HepG2 (cell line): ENCODE results near the gene ARHGAP35. TPM values are rescaled to one million over a fixed set of nuclear protein-coding genes. Genes with fewer than 3 reads are reported as not detected.

Source experiments
- CHD4 ChIP-seq: fragments of 200-600 bp; sonication (generic); IDR thresholded peaks from 2 replicates; pipeline ENCODE4 v1.7.0; 2017; ENCODE audit warnings: mild to moderate bottlenecking, low read length, borderline replicate concordance
- ETV5 ChIP-seq: IDR thresholded peaks from 2 replicates; pipeline ENCODE4 v1.6.1; 2018; ENCODE audit warnings: missing biosample characterization, missing genetic modification reagents, inconsistent platforms, borderline replicate concordance
- KAT2B ChIP-seq: fragments of 150-350 bp; IDR thresholded peaks from 2 replicates; pipeline ENCODE4 v1.6.1; 2014; ENCODE audit warnings: low read depth, low read length, borderline replicate concordance
- NFYC ChIP-seq: IDR thresholded peaks from 2 replicates; pipeline ENCODE4 v1.6.1; 2016; ENCODE audit warnings: missing genetic modification reagents, missing compliant biosample characterization
- REPIN1 ChIP-seq: sonication (generic); formaldehyde crosslinking; IDR thresholded peaks from 2 replicates; pipeline ENCODE4 v1.8.0; 2022; ENCODE audit warnings: missing genetic modification reagents, low read depth, mild to moderate bottlenecking, borderline replicate concordance
- SMAD1 ChIP-seq: sonication (generic); formaldehyde crosslinking; IDR thresholded peaks from 2 replicates; pipeline ENCODE4 v1.4.0; 2020; ENCODE audit warnings: missing genetic modification reagents, low read depth, mild to moderate bottlenecking, borderline replicate concordance
- ZBTB39 ChIP-seq: sonication (generic); formaldehyde crosslinking; IDR thresholded peaks from 2 replicates; pipeline ENCODE4 v1.5.0; 2020; ENCODE audit warnings: missing genetic modification reagents
- ZBTB7A ChIP-seq: sonication (generic); formaldehyde crosslinking; IDR thresholded peaks from 2 replicates; pipeline ENCODE4 v1.8.0; 2022; ENCODE audit warnings: mild to moderate bottlenecking, missing genetic modification reagents
- ZNF101 ChIP-seq: sonication (generic); formaldehyde crosslinking; IDR thresholded peaks from 2 replicates; pipeline ENCODE4 v1.4.0; 2020; ENCODE audit warnings: mild to moderate bottlenecking, low read depth, missing genetic modification reagents, borderline replicate concordance
- ZNF414 ChIP-seq: sonication (generic); formaldehyde crosslinking; IDR thresholded peaks from 2 replicates; pipeline ENCODE4 v1.5.0; 2020; ENCODE audit warnings: missing genetic modification reagents
- ZNF546 ChIP-seq: sonication (generic); formaldehyde crosslinking; conservative IDR thresholded peaks from 2 replicates; pipeline ENCODE4 v1.8.1; 2023; ENCODE audit warnings: mild to moderate bottlenecking, missing genetic modification reagents
- ZNF713 ChIP-seq: sonication (generic); formaldehyde crosslinking; IDR thresholded peaks from 2 replicates; pipeline ENCODE4 v1.4.0; 2020; ENCODE audit warnings: mild to moderate bottlenecking, missing genetic modification reagents
- ZNF850 ChIP-seq: sonication (generic); formaldehyde crosslinking; conservative IDR thresholded peaks from 2 replicates; pipeline ENCODE4 v1.9.0; 2021; ENCODE audit warnings: mild to moderate bottlenecking, missing genetic modification reagents
- polyA plus RNA-seq, 8 experiments: library from polyadenylated mRNA; depleted of rRNA in 3 of 8; stranded (reverse) in 7 of 8; unstranded in 1 of 8; fragments of >200 nt; fragmentation: Illumina TruSeq in 4 of 8; extraction: Trizol in 4 of 8; gene quantifications; 2 replicates each; pipeline versions ENCODE4 v1.2.1 to v1.2.3, GENCODE V29; 2011 to 2016; ENCODE audit warnings: low read depth in 4 of 8, missing spikeins in 1 of 8, mixed read lengths in 1 of 8; ENCODE audit not compliant: insufficient read depth in 1 of 8
- total RNA-seq, 5 experiments: library from RNA; depleted of rRNA; stranded (reverse); fragments of >200 nt; fragmentation: Illumina TruSeq; extraction: Trizol; gene quantifications; 2 replicates each; pipeline ENCODE4 v1.2.3, GENCODE V29; 2016; ENCODE audit warnings: low read depth in 1 of 5
- TF ChIP-seq, protein P1 (sequence below): IDR thresholded peaks from 2 replicates; pipeline ENCODE4 v1.6.1; 2016
- TF ChIP-seq, protein P2 (sequence below): sonication (generic); formaldehyde crosslinking; IDR thresholded peaks from 2 replicates; pipeline ENCODE4 v1.5.0; 2020; ENCODE audit warnings: mild to moderate bottlenecking, missing genetic modification reagents, borderline replicate concordance
- TF ChIP-seq, protein P3 (sequence below): sonication (generic); formaldehyde crosslinking; conservative IDR thresholded peaks from 2 replicates; pipeline ENCODE4 v1.4.0; 2020; ENCODE audit warnings: missing genetic modification reagents
- TF ChIP-seq, protein P4 (sequence below): sonication (generic); formaldehyde crosslinking; IDR thresholded peaks from 2 replicates; pipeline ENCODE4 v1.5.0; 2020; ENCODE audit warnings: missing genetic modification reagents, mild to moderate bottlenecking, borderline replicate concordance

Gene ARHGAP35
- total and polyA plus RNA-seq, 2 of the 13 experiments (the other 11 are each of a cell fraction or from before 2014, with no cell fraction given): 30.1 to 30.2 TPM

DNA sequence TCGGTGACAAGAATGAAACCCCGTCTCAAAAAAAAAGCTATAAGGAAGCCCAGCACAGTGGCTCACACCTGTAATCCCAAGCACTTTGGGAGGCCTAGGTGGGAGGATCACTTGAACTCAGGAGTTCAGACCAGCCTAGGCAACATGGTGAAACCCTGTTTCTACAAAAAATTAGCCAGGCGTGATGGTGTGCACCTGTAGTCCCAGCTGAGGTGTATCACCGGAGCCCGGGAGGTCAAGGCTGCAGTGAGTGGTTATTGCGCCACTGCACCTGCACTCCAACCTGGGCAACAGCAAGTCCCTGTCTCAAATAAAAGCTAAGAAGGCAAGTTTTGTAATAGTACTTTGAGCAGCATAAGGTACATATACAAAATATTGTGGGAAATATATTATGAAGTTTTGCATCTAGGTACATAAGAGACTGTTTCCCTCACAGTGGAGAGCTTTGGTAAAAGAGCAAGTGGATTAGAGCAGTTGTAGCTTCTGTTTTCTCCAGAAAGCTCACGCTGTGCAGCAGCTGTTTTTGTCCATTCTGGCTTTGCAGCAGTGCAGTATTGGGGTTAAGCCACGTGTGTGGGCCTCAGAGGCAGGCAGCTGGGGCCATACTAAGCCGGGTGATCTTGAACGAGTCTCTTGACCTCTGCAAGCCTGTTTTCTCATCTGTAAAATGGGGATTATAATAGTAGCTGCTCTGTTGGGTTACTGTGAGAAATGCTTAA lies 35.4 kb downstream of the ARHGAP35 start (continued):
- TF ChIP-seq ZBTB39 (CRISPR knock-in tag) (no peak), REPIN1 (CRISPR knock-in tag) (no peak), CHD4 (no peak), ZNF546 (CRISPR knock-in tag) (no peak), KAT2B (no peak), ZBTB7A (CRISPR knock-in tag) (no peak), ZNF850 (CRISPR knock-in tag) (no peak), ETV5 (CRISPR knock-in tag) (no peak), SMAD1 (CRISPR knock-in tag) (no peak), NFYC (CRISPR knock-in tag) (no peak), ZNF101 (CRISPR knock-in tag) (no peak), ZNF713 (CRISPR knock-in tag) (no peak), ZNF414 (CRISPR knock-in tag) (no peak)
- TF ChIP-seq, protein P1, sequence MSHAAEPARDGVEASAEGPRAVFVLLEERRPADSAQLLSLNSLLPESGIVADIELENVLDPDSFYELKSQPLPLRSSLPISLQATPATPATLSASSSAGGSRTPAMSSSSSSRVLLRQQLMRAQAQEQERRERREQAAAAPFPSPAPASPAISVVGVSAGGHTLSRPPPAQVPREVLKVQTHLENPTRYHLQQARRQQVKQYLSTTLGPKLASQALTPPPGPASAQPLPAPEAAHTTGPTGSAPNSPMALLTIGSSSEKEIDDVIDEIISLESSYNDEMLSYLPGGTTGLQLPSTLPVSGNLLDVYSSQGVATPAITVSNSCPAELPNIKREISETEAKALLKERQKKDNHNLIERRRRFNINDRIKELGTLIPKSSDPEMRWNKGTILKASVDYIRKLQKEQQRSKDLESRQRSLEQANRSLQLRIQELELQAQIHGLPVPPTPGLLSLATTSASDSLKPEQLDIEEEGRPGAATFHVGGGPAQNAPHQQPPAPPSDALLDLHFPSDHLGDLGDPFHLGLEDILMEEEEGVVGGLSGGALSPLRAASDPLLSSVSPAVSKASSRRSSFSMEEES (CRISPR knock-in tag): no peak
- TF ChIP-seq, protein P2, sequence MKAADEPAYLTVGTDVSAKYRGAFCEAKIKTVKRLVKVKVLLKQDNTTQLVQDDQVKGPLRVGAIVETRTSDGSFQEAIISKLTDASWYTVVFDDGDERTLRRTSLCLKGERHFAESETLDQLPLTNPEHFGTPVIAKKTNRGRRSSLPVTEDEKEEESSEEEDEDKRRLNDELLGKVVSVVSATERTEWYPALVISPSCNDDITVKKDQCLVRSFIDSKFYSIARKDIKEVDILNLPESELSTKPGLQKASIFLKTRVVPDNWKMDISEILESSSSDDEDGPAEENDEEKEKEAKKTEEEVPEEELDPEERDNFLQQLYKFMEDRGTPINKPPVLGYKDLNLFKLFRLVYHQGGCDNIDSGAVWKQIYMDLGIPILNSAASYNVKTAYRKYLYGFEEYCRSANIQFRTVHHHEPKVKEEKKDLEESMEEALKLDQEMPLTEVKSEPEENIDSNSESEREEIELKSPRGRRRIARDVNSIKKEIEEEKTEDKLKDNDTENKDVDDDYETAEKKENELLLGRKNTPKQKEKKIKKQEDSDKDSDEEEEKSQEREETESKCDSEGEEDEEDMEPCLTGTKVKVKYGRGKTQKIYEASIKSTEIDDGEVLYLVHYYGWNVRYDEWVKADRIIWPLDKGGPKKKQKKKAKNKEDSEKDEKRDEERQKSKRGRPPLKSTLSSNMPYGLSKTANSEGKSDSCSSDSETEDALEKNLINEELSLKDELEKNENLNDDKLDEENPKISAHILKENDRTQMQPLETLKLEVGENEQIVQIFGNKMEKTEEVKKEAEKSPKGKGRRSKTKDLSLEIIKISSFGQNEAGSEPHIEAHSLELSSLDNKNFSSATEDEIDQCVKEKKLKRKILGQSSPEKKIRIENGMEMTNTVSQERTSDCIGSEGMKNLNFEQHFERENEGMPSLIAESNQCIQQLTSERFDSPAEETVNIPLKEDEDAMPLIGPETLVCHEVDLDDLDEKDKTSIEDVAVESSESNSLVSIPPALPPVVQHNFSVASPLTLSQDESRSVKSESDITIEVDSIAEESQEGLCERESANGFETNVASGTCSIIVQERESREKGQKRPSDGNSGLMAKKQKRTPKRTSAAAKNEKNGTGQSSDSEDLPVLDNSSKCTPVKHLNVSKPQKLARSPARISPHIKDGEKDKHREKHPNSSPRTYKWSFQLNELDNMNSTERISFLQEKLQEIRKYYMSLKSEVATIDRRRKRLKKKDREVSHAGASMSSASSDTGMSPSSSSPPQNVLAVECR (CRISPR knock-in tag): peak; percentile 28; the same call in 1 of the 2 replicates
- TF ChIP-seq, protein P3, sequence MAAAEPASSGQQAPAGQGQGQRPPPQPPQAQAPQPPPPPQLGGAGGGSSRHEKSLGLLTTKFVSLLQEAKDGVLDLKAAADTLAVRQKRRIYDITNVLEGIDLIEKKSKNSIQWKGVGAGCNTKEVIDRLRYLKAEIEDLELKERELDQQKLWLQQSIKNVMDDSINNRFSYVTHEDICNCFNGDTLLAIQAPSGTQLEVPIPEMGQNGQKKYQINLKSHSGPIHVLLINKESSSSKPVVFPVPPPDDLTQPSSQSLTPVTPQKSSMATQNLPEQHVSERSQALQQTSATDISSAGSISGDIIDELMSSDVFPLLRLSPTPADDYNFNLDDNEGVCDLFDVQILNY (CRISPR knock-in tag): no peak
- TF ChIP-seq, protein P4, sequence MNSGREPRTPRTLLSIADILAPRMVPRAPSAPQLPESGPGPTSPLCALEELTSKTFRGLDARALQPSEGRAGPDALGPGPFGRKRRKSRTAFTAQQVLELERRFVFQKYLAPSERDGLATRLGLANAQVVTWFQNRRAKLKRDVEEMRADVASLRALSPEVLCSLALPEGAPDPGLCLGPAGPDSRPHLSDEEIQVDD (CRISPR knock-in tag): no peak
